Measurements from ENCODE around the gene LMNTD1.

Gene LMNTD1

DNA sequence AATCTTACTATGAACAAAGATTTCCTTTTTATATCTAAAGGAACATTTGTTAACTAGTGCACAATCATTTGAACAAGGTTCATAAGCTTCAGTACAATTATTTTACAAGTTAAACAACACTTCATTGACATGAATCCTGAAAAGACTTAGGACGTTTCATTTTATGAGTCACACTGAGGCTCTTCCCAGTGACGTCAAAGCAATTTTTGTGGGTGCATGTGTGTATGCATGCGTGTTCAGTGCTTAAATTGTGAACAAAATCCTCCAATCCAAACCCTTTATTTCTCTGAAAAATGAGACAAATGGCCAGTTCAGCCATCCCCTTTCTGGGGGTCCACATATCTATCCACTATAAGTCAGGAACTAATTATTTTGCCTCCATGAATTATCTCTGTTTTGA is 2.9 kb downstream of the LMNTD1 start:
- DNase-seq, result no peak

DNA sequence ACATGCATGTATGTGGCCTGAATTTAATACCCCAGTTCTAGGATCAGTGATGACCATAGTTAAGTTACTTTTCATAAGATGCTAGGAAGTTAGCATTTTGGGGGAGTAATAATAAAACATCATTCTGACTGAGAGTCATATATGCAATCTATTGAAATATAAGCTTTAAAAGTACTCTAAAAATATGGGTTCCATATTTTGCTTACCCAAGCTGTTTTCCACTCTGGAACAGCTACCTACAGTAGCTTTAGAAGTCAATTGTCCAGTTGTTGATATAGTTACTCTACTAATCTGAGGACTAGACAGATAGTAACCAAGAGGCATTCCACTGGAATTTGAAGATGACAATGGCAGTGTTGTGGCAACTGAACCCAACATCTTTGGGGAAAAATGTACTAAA is 4.0 kb downstream of the LMNTD1 start:
- no peak for DNase-seq

DNA sequence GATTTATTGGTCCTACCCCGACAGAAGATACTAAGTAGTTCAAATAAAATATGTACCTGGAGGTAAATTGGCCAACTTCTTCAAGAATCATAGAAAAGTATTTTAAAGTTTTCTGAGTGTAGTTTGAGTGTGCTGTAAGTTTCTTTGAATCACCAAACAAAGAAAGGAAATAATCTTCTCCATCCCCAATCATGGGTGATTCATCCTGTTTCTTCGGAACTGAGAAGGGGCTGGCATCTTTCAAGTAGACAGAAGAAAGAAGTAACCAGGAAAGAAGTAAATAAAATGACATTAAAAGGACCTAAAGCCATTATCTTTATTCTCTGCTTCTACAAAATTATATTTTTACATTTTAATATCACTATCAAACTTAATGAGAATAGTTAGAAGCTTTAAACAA is 6.8 kb downstream of the LMNTD1 start:
- DNase-seq, result no peak

DNA sequence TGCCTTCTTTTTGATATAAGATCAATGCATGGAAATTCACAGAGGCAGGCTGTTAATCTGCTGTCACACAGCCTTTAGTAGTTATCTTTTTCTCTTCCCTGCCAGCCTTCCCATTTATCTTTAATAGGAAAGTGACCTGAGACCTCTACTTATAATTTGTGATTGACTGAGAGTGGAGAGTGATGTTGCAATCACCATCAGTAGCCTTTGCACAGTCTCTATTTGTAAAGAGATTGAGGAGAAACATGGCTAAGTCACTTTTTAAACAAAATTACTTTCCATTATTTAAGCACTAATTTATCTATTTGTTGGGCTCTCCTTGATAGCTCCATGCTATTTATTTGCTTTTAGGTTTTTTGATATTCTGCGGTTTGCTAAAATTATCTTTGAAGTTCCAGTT is 19.9 kb downstream of the LMNTD1 start:
- no peak for DNase-seq

DNA sequence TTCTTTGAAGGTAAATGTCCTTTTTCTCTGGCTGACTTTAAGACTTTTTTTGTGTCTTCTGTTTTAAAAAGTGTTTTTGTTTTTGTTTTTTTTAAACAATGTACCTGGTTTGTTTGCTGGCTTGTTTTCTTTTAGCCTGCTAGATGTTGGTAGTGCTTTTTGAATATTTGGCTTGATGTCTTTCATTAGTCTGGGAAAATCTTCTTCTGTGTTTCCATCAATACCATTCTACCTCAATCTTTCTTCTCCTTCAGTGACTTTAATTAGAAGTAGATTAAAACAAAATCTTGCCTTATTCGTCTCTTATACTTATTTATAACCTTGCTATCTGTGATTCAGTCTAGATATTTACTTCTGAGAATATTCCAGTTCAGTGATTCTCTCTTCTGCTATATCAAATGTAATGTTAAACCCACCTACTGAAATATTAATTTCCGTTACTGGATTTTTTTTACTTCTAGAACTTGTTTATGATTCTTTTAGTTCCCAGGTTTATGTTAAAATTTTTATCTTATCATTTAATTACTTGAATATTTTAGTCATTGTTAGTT is 21.5 kb downstream of the LMNTD1 start:
- no peak for DNase-seq

DNA sequence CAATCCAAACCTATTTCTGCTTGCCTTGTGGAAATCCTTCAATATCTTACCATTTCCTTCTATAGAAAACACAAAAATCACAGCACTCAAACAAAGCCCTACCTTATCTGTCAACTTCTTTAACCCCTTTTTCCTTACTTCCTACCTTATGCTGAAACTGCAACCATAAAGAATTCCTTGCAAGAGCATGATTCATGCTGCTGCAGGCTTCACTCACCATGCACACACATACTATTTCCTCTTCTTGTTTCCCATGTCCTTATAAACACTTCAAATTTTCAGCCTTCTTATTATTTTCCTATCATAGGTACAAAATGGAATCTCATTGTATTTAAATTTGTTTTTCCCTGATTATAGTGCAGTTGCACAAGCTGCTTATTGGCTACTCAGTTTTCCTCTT is 23.3 kb downstream of the LMNTD1 start:
- no peak for DNase-seq

DNA sequence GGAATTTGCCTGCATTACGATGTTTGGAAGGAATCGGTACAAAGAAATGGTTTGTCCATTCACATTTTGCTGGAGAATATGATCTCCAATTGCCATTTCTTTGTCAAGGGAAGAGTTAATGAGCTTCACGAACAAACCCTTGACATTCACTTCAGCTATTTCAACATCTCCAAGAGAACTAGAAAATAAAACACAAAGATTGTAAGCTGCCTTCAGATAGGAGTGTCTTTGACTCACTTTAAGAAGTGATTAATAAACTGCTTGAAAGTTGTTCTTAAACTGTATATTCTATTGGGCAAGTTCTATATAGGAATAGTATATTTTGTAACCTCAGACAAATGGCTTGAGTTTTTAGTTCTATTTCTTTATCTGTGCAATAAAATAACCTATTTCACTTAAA is 26.3 kb downstream of the LMNTD1 start:
- DNase-seq, result no peak

DNA sequence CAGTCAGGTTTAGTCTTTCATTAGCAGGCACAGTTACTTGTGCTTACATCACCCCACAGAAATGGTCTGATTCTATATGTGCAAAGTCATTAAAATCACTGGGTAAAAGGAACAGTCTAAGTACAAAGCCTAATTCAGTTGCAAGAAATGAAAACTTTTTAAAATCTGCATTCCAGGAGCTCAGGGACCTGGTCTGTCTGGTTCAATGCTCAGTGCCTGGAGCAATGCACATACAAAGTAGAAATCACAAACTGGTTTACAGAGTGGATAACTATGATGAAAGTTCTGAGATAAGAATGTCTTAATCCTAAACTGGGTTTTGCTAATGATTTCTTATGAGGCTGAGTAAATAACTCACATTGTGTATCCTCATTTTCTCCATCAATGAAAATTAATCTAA is 28.7 kb downstream of the LMNTD1 start:
- no peak for DNase-seq

DNA sequence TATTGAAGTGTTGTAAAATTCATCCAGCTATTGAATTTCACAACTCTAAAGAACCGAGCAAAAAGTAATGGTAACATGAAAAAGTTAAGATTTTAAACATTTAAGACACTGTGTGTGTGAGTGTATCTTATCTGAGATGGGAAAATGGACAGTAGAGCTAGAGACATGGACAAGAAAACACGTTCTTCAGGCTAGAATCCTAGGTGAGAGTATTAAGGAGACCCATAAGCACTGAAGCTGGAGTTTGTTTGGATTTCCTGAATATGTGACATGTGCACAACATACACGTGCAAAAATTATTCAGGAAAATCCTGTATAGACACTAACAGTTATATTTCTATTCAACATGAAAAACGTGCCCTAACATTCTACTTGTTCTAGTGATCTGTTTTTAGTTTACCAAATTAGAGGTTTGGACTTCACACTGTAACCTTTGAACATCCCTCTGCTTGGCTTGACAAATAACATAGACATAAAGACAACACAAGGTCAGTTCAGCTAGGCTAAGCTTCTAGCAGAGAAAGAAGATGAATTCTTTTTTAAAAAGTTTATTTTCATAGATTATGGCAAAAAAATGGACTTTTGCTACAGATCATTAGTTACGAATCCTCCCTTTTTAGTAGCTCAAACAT is 31.3 kb downstream of the LMNTD1 start:
- no peak for DNase-seq

DNA sequence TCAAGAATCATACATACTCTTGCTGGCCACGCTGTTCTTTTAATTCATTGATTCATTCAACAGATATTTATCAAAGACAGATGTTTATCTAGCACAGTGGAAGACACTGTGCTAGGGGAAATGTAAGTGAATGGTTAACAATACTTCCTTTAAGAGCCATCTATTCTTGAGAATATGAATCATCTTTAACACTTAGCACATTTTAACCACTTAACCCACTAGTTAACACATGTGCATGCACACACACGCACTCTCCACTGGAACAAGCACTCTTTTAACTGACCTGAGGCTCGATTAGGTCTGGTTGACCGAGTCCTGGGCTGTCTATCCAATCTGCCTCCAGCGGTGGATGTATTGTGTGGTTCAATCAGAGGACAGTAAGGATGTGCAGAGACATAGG is 34.6 kb downstream of the LMNTD1 start:
- no peak for DNase-seq

DNA sequence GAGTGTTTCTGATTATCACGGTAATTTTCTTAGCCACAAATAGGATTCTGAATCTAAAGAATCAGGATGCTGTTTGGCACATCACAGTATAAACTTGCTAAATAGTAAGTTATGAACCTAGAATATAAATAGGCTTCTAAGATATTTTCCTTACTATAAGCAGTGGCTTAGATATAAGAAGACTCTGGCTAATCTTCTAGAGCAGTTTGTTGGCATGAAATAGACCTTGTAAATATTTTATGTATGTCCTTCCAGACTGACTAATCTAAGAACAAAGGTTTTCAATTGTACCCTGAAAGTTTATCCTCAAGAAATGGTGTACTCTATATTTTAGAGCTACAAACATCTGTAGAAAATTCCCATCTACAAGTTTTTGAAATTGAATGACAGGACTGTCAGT is 48.3 kb downstream of the LMNTD1 start:
- DNase-seq, result no peak

DNA sequence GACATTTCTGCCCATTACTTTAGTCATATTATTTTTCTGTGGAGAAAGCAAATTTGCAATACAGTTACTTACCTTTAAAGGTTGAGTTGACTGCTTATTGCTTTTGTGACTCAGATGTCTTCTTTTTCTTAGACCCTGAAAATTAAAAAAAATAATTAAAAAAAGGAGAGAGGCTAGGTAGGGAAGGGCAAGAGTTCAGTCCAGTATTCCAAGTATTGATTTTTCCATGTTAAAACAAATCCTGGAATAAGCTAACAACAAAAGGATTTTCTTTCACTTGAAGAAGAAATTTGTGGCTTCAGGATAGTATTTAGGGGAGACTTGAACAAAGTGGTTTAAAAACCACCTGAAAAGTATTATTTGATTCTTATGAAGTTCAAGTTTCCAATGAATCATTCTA is 49.4 kb downstream of the LMNTD1 start:
- DNase-seq, result no peak

DNA sequence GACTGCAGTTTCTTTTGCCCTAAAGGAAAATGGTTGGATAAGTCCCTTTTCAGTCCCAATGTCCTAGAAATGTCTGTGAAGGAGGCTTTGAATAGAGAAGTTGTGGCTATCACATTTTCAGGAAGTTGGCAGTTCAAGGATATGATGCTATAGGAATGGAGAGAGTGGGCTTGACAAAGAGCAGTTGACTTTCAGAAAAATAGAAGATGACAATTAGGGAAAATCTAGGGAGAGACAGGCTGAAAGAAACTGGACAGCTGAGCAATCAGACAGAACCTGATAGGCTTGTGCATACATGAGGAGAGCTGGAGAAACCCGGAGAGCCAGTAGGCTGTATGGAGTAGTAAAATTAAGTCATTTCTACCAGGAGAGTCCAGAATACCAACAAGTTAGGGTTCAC is 50.5 kb downstream of the LMNTD1 start:
- no peak for DNase-seq

DNA sequence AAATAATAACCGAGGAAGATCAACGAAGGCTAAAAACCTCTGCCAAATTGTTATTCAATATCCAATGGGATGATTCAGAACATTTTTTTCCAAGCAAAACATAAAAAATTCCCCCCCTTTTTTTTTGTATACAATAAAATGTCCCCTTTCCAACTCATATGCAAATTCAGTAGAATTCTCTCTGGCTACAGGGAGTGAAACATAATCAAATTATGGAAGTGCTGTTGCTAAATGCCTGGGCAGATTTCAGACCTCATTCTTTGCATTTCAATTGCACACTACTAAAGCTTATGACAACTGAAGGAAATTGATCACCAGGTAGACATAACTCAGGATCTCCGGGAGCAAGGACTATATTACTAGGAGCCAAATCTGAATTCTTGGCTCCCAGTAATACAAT is 51.0 kb downstream of the LMNTD1 start:
- no peak for DNase-seq

DNA sequence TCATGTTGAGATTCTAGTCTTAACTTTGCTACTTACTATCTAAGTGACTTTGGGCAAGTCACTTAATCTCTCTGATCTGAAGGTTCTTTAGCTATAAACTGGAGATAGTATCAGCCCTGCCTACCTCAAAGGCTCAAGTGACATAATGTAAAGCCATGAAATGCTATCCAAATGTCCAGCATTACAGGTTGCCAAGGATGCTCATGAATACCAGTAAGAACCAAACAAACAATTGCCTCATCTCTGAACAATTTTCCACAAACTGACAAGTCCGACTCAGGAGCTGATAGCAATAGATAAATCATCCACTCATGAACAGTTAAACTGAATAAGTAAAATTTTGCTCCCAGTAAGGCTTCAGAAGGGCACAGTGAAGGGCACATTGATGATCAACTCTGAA is 51.5 kb downstream of the LMNTD1 start:
- no peak for DNase-seq

DNA sequence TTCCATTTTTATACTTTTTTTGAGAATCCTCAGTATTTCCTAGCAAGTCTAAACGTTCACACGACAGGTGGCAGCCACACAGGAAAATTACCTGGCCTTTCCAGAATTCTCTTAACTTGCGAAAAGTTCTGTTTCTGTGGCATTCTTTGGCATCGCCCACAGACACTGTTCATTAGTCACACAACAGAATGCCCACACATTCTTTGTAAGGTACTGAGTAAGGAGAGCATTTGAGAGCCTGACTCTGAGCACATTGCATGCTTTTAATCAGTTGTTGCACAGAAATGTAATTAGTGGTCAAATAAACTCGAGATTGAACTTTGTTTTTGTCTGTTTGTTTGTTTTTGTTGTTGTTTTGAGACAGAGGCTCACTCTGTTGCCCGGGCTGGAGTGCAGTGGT is 52.4 kb downstream of the LMNTD1 start:
- no peak for DNase-seq

DNA sequence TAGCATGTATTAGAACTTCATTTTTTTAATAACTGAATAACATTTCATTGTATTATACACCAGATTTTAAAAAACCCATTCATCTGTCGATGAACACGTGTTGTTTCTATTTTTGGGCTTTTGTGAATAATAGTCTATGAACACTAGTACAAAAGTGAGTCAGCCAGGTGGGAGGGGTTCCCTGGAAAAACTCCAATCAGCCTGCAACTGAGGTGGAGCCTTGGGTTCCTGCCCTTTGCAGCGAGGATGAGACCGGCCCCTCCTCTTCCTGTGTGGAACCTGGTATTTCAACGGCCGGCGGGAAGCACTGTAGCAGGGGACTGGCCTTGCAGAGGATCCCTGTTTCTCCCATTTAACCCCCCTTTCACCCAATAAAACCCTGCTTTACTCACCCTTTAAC is 56.1 kb downstream of the LMNTD1 start:
- DNase-seq, result no peak

DNA sequence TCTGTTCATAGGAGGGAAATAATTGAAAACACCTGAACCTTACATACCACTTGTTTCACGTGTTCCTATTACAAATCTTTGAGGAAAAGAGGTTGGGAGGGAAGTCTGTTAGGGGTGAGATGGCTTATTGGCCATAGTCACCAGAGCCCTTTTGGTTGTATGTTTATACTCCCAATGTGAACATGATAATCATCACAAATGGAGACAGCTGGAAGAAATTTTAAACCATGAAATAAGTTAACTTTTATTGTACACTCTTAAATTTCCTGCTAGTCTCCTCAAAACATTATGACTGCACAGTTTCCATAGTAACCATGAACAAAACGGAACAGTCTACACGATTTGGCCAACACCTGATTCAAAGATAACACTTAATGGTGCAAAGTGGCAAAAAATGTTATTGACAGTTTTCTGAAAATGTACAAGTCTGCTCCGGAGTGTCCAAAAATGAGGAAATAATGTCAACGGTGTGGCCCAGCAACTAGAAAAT is 56.9 kb downstream of the LMNTD1 start:
- no peak for DNase-seq

DNA sequence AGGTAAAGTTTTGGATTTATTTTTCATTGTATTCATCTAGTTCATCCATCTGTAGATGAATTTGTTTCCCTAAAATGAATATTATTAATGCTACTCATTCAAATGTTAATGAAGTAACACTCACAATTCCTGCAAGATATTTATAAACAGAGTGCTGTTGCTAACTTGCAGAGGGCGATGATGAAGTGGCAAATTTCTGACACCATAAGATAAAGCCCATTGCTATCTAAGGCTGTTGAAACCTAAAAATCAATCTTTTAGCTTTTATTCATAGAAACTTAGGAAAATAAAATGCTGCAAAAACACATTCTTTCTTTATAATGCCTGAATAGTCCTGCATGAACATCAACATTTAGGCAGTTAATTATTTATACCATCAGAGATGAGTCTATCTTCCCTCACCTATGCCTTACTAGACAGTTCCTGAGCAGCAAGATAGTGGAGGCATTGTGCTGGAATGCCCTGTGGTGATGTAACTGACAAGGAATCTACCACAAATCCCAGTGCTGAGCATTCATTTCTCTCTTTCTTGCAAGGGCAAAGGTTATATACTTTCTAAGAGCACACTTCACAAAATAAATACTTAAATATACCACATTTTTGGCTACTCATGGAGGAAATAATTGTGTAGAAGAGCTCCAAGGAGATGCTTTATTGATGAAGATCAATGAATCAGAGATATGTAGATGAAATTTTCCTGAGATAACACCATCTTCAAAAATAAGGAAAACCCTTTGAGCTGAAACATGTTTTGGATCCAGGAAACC is 57.6 kb downstream of the LMNTD1 start:
- DNase-seq, result no peak

DNA sequence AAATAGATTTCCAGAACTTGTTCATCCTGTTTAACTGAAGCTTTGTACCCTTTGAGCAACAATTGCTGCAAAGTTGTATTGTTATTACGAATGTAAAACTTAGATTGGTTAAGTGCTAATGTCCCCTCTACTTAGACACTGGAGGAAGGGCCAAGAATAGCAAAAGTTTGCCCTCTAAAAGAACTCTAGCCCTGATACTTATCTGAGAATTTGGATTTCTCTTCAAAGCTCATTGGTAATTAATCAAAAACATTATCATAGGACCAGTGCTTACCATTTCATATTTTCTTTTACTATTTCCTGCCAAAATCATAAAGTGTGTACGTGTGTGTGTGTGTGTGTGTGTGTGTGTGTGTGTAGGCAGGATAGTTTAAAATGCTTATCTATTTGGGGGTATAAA is 58.2 kb downstream of the LMNTD1 start:
- DNase-seq, result no peak

DNA sequence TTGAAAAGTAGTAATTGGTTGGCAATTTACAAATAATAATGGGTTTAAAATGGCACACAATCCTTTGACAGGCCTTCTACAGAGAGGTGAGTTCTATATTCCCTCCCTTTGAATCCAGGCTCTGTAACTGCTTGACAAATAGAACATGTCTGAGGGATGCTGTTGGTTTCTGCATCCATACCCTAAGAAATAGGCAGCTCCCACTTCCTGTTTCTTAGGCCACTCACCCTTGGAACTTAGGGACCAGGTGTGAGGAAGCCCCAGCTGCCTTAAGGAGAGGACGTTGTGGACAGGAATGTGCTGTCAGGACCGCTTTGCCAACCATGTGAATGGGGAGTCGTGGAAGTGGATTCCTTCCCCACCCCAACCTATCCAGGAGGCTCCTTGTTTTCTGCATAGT is 59.4 kb downstream of the LMNTD1 start:
- DNase-seq, result no peak

DNA sequence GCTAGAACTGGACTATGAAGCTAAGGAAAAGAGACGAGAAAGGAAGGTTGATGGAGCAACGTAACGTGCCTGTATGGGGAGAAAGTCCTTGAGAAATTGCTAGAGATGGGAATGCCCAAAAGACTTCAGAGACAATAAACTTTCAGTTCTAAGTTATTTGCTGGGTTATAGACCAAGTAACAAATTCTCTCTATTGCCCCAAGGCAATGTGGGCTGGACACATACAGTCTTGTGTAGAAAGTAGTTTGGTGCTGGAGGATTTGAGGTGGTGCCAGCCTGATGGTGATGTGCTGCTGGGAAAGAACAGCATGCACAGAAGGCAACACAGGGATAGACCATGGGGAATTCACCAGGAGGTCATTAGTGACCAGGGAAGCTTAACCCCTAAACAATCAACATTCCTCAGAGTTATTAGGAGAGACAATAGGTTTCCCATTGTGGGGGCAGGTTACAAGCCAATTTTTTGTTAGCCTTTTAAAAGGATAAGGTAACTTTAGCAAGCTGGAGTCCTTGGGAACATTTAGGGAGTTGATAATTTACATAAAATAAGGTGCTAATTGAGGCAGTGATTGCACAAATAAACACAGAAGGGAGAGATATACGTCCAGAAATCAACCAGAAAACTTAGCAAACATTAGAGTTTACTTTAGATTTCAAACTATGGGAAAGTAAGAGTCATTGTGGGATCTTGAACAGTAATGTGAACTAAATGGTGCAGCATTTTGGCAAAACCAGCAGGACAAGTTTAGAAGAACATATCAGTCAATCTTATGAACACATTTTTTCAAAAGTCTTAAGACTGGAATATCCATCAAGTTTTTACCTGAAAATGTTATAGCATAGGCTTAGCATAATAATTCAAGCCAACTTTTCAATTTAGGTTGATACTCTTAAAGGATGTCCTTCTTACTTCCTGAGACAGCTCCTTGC is 61.4 kb downstream of the LMNTD1 start:
- DNase-seq, result no peak

Measured in NCI-H345 (cell line).